ENCODE data around the gene ASAH2. TPM values are rescaled to one million over a fixed set of nuclear protein-coding genes. Genes with fewer than 3 reads are reported as not detected.

The ASAH2 gene
- 1 to 10 TPM in 2 of 3 donors, under 1 TPM in 1; 0.79 to 3.4 (median 2.9) TPM for total RNA-seq
- total RNA-seq (2013) = 1.4 TPM

- Mint-ChIP-seq H3K27ac (no peak within 1 kb of the TSS), H3K9me3 (no peaks in the 10 kb centered on the region), H3K36me3 (no peaks in the 10 kb centered on the region), H3K27me3 (ENCODE audit: low read depth in 2 of 2) (peaks cover 18 to 45% of the 10 kb centered on the region in 2 donors), H3K4me3 (no peak within 1 kb of the TSS), H3K4me1 (no peaks in the 10 kb centered on the region)
- Histone ChIP-seq H3K4me1 (ENCODE audit: control insufficient read depth, insufficient read depth, low read length) (no peaks in the 10 kb centered on the region), H3K4me3 (ENCODE audit: low read length) (no peak within 1 kb of the TSS), H3K27me3 (ENCODE audit: control insufficient read depth, insufficient read depth, low read length) (peaks cover 3% of the 10 kb centered on the region), H3K9me3 (ENCODE audit: control insufficient read depth, insufficient read depth, low read length) (no peaks in the 10 kb centered on the region), H3K36me3 (ENCODE audit: control insufficient read depth, insufficient read depth, low read length) (no peaks in the 10 kb centered on the region), H3K27ac (ENCODE audit: low read length) (no peak within 1 kb of the TSS)
- DNase-seq = no peak
- 56% methylated on average over 1 of the region's 1 CpG for WGBS (ENCODE audit: insufficient coverage)
- ATAC-seq = no peak
- intact Hi-C loops (cut with micrococcal nuclease) = no loop called here
- TF ChIP-seq CTCF (IDR thresholded peaks at IDR 0.05) = no peak
These were observed at the start of gene ASAH2 for GRCh38 chr10:50251394-50251793. TSS of gene ASAH2 (minus strand) at chr10:50251516. CDS start at chr10:50248610, 2,906 bp downstream.

- no peak for TF ChIP-seq CTCF (IDR thresholded peaks at IDR 0.05)
- Histone ChIP-seq H3K36me3 (ENCODE audit: control insufficient read depth, insufficient read depth, low read length) (no peaks in the 10 kb centered on the region), H3K27me3 (ENCODE audit: control insufficient read depth, insufficient read depth, low read length) (no peaks in the 10 kb centered on the region), H3K9me3 (ENCODE audit: control insufficient read depth, insufficient read depth, low read length) (no peaks in the 10 kb centered on the region), H3K27ac (ENCODE audit: low read length) (no peak overlapping the region), H3K4me1 (ENCODE audit: control insufficient read depth, insufficient read depth, low read length) (no peaks in the 10 kb centered on the region), H3K4me3 (ENCODE audit: low read length) (no peak overlapping the region)
- peaks cover 0 to 6% of the 10 kb centered on the region in 2 donors for H3K4me1 Mint-ChIP-seq
- no peaks in the 10 kb centered on the region for H3K36me3 Mint-ChIP-seq
- 95% methylated on average over 1 of the region's 1 CpG for WGBS (ENCODE audit: insufficient coverage)
- no peaks in the 10 kb centered on the region for H3K27me3 Mint-ChIP-seq (ENCODE audit: low read depth in 2 of 2)
- ATAC-seq (no peak), DNase-seq (no peak)
- no peak overlapping the region for H3K4me3 Mint-ChIP-seq
- H3K9me3 Mint-ChIP-seq = peaks cover 0 to 2% of the 10 kb centered on the region in 2 donors
- intact Hi-C loops (cut with micrococcal nuclease) = no loop called here
- no peak overlapping the region for H3K27ac Mint-ChIP-seq
These were observed 48.8 kb upstream of the ASAH2 start for GRCh38 chr10:50299948-50300669.

- no peak overlapping the region for H3K4me3 ChIP-seq (ENCODE audit: low read length)
- H3K4me1 Mint-ChIP-seq = peaks cover 0 to 10% of the 10 kb centered on the region in 2 donors
- no peaks in the 10 kb centered on the region for H3K4me1 ChIP-seq (ENCODE audit: control insufficient read depth, insufficient read depth, low read length)
- intact Hi-C loops (cut with micrococcal nuclease) = no loop called here
- H3K27ac Mint-ChIP-seq = no peak overlapping the region
- no peak overlapping the region for H3K4me3 Mint-ChIP-seq
- H3K27ac ChIP-seq (ENCODE audit: low read length) = no peak overlapping the region
- no peak for TF ChIP-seq CTCF (IDR thresholded peaks at IDR 0.05)
- no peaks in the 10 kb centered on the region for H3K36me3 ChIP-seq (ENCODE audit: control insufficient read depth, insufficient read depth, low read length)
- peaks cover 0 to 2% of the 10 kb centered on the region in 2 donors for H3K9me3 Mint-ChIP-seq
- no peaks in the 10 kb centered on the region for H3K27me3 ChIP-seq (ENCODE audit: control insufficient read depth, insufficient read depth, low read length)
- no peaks in the 10 kb centered on the region for H3K9me3 ChIP-seq (ENCODE audit: control insufficient read depth, insufficient read depth, low read length)
- DNase-seq (no peak), ATAC-seq (no peak)
- H3K27me3 Mint-ChIP-seq (ENCODE audit: low read depth in 2 of 2) = no peaks in the 10 kb centered on the region
- H3K36me3 Mint-ChIP-seq = no peaks in the 10 kb centered on the region
- WGBS (ENCODE audit: insufficient coverage) = no CpG with 5 or more reads among the region's 1 CpG
These were observed 44.1 kb upstream of the ASAH2 start for GRCh38 chr10:50295367-50295766.

GRCh38 chr10:50294582-50294981 lies 43.3 kb upstream of the ASAH2 start:
- no peak overlapping the region for H3K4me3 ChIP-seq (ENCODE audit: low read length)
- WGBS (ENCODE audit: insufficient coverage) = 100% methylated on average over 1 of the region's 1 CpG
- TF ChIP-seq CTCF (IDR thresholded peaks at IDR 0.05) = no peak
- Mint-ChIP-seq H3K27me3 (ENCODE audit: low read depth in 2 of 2) (no peaks in the 10 kb centered on the region), H3K9me3 (peaks cover 0 to 2% of the 10 kb centered on the region in 2 donors), H3K27ac (no peak overlapping the region), H3K4me3 (no peak overlapping the region), H3K4me1 (peaks cover 0 to 10% of the 10 kb centered on the region in 2 donors), H3K36me3 (no peaks in the 10 kb centered on the region)
- intact Hi-C loops (cut with micrococcal nuclease) = no loop called here
- DNase-seq (no peak), ATAC-seq (no peak)
- no peaks in the 10 kb centered on the region for H3K9me3 ChIP-seq (ENCODE audit: control insufficient read depth, insufficient read depth, low read length)
- no peaks in the 10 kb centered on the region for H3K27me3 ChIP-seq (ENCODE audit: control insufficient read depth, insufficient read depth, low read length)
- H3K36me3 ChIP-seq (ENCODE audit: control insufficient read depth, insufficient read depth, low read length) = no peaks in the 10 kb centered on the region
- H3K4me1 ChIP-seq (ENCODE audit: control insufficient read depth, insufficient read depth, low read length) = no peaks in the 10 kb centered on the region
- H3K27ac ChIP-seq (ENCODE audit: low read length) = no peak overlapping the region

Data from natural killer cell (primary cell).